ENCODE data around the gene SIX2.

Gene SIX2

GRCh38 chr2:44964752-44965236, 44.5 kb downstream of the SIX2 start:
- no peak for DNase-seq

GRCh38 chr2:44962176-44962695, 47.0 kb downstream of the SIX2 start:
- no peak for DNase-seq

- DNase-seq, result no peak
These were observed 48.4 kb downstream of the SIX2 start for GRCh38 chr2:44960871-44961270.

- DNase-seq, result no peak
These were observed 49.4 kb downstream of the SIX2 start for GRCh38 chr2:44959855-44960254.

GRCh38 chr2:44957656-44958327, 51.5 kb downstream of the SIX2 start:
- DNase-seq, result no peak

GRCh38 chr2:44956843-44957242, 52.4 kb downstream of the SIX2 start:
- DNase-seq, result no peak

GRCh38 chr2:44955593-44956392, 53.5 kb downstream of the SIX2 start:
- DNase-seq, result peak; percentile 69

Measured in DMS79 treated with DMSO at 0.1 percent for 48 hours (cell line).